Stimulated activated naive CD8-positive, alpha-beta T cell treated with anti-CD3 and anti-CD28 coated beads, Interleukin-15, amount 100 ng/mL, for 72 hours (primary cell): ENCODE measurements around the gene ZNF532.
A peak's percentile ranks its signal among the peaks of the same experiment; 100 is the strongest.

Experiments
- ATAC-seq: fragments of 150-1000 bp; cut with Tn5 transposase; 2 replicates; pipeline ENCODE4 v1.10.0; 2021; ENCODE audit warnings: mild to moderate bottlenecking, moderate library complexity
- DNase-seq, 2 donors: peaks; one replicate each; pipeline ENCODE4 v3.0.0; 2021 to 2022
- H3K27ac Mint-ChIP-seq, 2 donors: one replicate each; pipeline ENCODE4 v1.8.0; 2022; ENCODE audit warnings: mild to moderate bottlenecking in 2 of 2, mixed read lengths in 2 of 2, moderate library complexity in 2 of 2
- H3K27me3 Mint-ChIP-seq: one replicate; pipeline ENCODE4 v1.8.0; 2022; ENCODE audit warnings: mixed read lengths
- H3K4me1 Mint-ChIP-seq: one replicate; pipeline ENCODE4 v1.8.0; 2022; ENCODE audit warnings: mild to moderate bottlenecking, mixed read lengths
- H3K4me3 Mint-ChIP-seq, 2 donors: one replicate each; pipeline ENCODE4 v1.8.0; 2022; ENCODE audit warnings: mild to moderate bottlenecking in 2 of 2, mixed read lengths in 2 of 2, moderate library complexity in 1 of 2
- H3K9me3 Mint-ChIP-seq, 2 donors: one replicate each; pipeline ENCODE4 v1.8.0; 2022; ENCODE audit warnings: mixed read lengths in 2 of 2

Gene ZNF532

GRCh38 chr18:58861861-58862301 is 2.8 kb upstream of the ZNF532 start:
- ATAC-seq (no peak), DNase-seq (no peak)
- Mint-ChIP-seq H3K4me3 (no peak overlapping the region), H3K4me1 (peaks cover 5% of the 10 kb centered on the region), H3K9me3 (no peaks in the 10 kb centered on the region), H3K27ac (no peak overlapping the region), H3K27me3 (peaks cover 84% of the 10 kb centered on the region)

DNA sequence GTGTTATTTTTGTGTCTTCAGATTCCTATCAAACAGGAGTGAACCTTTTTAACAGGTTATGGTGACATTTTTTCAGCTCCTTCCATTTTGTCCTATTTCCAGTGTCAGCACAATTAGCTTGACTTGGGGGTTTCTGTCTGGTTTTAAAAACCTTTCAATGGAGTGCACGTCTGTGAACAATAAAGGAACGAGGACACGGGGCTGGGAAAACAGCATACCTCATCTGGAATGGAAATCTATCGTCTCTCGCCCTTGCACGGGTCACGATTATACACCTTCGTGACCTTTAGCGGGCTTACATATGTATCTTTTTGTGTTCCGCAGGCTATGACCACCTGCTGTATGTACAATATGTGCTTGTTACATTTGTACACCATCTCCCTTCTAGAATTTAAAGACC is 2.3 kb upstream of the ZNF532 start:
- Mint-ChIP-seq H3K27ac (peak overlapping the region in 1 of 2 donors; percentile 58), H3K4me3 (peak overlapping the region in 1 of 2 donors; percentile 67), H3K4me1 (peaks cover 5% of the 10 kb centered on the region), H3K9me3 (no peaks in the 10 kb centered on the region), H3K27me3 (peaks cover 89% of the 10 kb centered on the region)
- ATAC-seq (no peak), DNase-seq (no peak)

DNA sequence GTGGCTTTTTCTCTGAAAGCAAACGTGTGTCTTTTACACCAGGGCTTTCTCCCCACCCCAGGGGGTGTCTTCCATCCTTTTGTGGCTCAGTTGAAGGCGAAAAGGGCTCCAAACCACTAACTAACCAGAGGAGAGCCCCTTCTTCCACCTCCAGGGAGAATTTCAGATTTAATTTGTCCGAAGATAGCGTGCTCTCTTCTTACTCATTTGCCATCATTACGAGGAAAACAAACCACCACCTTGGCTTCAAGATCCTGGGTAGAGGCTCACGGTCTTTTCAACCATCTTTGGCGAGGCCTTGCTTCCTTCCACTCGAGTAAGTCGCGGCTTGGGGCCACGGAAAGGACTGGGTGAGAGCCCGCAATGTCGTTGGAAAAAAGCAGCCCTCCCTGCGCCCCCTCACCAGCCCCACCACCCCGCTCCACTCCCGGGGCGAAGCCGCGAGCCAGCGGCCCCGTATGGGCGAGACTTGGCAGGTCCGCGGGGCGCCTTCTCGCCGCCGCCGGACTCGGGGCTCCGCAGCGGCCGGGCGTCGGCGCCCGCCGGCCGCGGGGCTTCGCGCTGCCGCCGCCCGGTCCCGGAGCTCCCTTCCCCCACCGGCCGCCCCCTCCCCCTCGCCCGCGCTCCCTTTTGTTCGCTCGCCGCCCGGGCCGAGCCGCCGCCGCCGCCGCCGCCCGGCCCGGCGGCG is 1.7 kb upstream of the ZNF532 start:
- H3K27me3 Mint-ChIP-seq = peaks cover 93% of the 10 kb centered on the region
- H3K4me1 Mint-ChIP-seq = peaks cover 5% of the 10 kb centered on the region
- peak; percentile 37 for ATAC-seq
- peak overlapping the region; percentile 49 to 67 for H3K4me3 Mint-ChIP-seq
- H3K27ac Mint-ChIP-seq = peak overlapping the region in 1 of 2 donors; percentile 58
- H3K9me3 Mint-ChIP-seq = no peaks in the 10 kb centered on the region
- peak in 1 of 2 donors; percentile 22 for DNase-seq

DNA sequence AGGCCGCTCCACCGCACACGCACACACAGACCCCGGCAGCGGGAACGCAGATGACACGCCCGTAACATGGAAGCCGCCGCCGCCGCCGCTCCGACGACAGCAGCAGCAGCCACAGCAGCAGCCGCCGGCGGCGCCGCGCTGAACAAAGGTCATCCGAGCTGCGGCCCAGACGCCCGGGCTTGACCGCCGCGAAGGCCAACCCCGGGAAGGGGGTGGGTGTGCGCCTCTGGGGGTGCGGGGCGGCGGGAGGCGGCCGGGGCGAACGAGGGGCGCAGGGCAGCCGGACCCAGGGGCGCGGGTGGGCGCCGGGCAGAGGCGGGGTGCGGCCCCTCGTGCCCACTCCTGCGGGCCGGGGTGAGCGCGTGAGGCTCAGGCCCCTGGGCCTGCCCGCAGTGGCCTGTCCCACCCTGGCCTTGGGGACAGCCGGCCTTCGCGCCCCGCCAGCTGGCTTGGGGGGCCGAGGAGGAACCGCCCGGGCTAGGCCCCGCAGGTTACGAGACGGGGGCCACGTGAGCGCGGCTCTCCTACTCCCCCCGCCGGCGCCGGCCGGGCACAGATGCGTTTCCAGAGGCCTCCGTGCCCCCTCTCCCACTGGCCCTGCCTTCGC is 1.0 kb upstream of the ZNF532 start:
- Mint-ChIP-seq H3K9me3 (no peaks in the 10 kb centered on the region), H3K4me3 (peak overlapping the region; percentile 49 to 72), H3K4me1 (peaks cover 5% of the 10 kb centered on the region), H3K27ac (peak overlapping the region in 1 of 2 donors; percentile 67), H3K27me3 (peaks cover 93% of the 10 kb centered on the region)
- DNase-seq (peak; percentile 9 to 24), ATAC-seq (peak; percentile 58)

DNA sequence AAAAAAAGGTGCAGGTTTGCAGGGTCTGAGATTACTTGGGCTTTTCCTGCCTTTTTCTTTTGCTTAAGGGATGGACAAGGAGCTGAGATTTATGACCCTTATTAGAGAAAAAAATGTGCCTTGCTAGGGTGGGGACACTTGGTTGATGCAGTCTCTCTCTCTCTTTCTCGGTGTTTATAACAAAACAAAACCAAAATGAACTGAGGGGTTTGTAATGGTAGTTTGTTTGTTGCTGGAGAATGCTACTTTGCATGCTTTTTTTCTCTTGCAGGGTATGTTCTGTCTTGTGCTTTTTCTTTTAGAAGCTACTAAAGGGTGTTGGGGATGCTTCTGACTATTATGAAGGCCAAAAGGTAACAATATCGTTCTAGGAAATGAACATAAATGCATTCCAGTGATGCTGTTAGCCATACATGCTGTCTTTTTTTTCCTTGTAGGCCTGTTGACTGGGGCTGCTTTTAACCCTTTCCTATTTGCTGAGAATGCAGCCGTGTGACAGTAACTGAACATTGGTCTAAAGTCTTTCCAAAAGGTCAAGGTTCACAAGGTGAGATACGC is 435 bp downstream of the ZNF532 start:
- Mint-ChIP-seq H3K9me3 (no peaks in the 10 kb centered on the region), H3K27me3 (peaks cover 93% of the 10 kb centered on the region), H3K4me1 (peaks cover 5% of the 10 kb centered on the region), H3K27ac (no peak overlapping the region), H3K4me3 (no peak overlapping the region)
- DNase-seq (no peak), ATAC-seq (no peak)

DNA sequence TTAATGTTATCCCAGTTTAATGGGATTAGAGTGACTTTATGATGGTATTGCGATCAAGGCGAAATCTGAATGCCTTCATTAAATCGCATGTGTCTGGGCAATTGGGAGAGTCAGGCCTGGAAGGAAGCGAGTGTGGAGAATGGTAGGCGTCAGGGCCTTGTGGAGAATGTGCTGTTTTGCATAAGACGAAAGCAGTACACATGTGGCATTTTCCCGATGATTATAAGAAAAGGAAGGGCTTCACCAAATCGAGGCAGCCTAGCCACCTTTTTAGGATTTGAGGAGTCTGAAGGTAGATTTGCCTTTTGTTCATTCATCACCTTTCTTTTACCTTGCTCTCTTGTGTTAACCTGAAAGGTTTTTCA is 1.0 kb downstream of the ZNF532 start:
- ATAC-seq (no peak), DNase-seq (no peak)
- Mint-ChIP-seq H3K27me3 (peaks cover 93% of the 10 kb centered on the region), H3K27ac (no peak overlapping the region), H3K4me1 (peaks cover 5% of the 10 kb centered on the region), H3K9me3 (no peaks in the 10 kb centered on the region), H3K4me3 (no peak overlapping the region)

- no peak overlapping the region for H3K4me3 Mint-ChIP-seq
- no peak overlapping the region for H3K27ac Mint-ChIP-seq
- peaks cover 5% of the 10 kb centered on the region for H3K4me1 Mint-ChIP-seq
- peaks cover 93% of the 10 kb centered on the region for H3K27me3 Mint-ChIP-seq
- H3K9me3 Mint-ChIP-seq = no peaks in the 10 kb centered on the region
- no peak for DNase-seq
- no peak for ATAC-seq
Observed at GRCh38 chr18:58866066-58866772, 1.5 kb downstream of the ZNF532 start.

GRCh38 chr18:58866773-58867150 is 2.1 kb downstream of the ZNF532 start:
- Mint-ChIP-seq H3K9me3 (no peaks in the 10 kb centered on the region), H3K4me3 (no peak overlapping the region), H3K4me1 (peaks cover 5% of the 10 kb centered on the region), H3K27ac (no peak overlapping the region), H3K27me3 (peaks cover 93% of the 10 kb centered on the region)
- ATAC-seq (no peak), DNase-seq (no peak)

DNA sequence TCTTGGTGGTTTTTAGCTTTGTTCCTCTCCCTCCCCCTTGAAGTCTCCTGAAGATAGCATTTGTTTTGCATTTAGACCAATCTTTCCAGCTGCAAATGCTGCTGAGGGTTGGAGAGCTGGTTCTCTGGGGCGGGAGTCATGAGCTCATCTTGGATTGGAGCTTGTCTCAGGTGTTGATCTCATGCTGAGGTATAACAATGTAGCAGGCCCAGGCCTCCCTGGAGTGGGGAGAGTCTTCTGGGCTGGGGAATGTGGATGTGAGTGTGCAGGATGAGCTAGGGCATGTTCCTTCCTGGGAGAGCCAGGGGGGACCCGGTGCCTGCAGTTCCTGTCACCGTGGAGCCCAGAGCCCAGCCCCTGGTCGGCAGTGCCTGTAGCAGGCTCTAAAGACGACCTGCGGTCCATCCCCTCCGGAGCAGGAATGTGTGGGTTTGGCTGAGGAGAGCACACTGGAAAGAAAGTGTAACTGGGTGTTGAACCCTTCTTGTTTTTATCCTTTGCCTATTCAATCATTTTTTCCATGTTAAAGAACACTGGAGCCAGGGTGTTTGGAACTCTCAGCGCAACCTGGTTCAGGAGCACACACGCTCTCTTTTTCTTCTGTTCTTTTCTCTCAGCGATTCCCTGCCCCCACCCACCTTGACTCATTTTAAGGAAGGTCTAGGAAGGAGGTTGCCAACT is 2.7 kb downstream of the ZNF532 start:
- Mint-ChIP-seq H3K27me3 (peaks cover 90% of the 10 kb centered on the region), H3K9me3 (no peaks in the 10 kb centered on the region), H3K27ac (no peak overlapping the region), H3K4me3 (no peak overlapping the region), H3K4me1 (peaks cover 5% of the 10 kb centered on the region)
- ATAC-seq (no peak), DNase-seq (no peak)

GRCh38 chr18:58868440-58868839 is 3.8 kb downstream of the ZNF532 start:
- no peak overlapping the region for H3K4me3 Mint-ChIP-seq
- DNase-seq = no peak
- H3K27me3 Mint-ChIP-seq = peaks cover 91% of the 10 kb centered on the region
- no peak for ATAC-seq
- no peak overlapping the region for H3K27ac Mint-ChIP-seq
- no peaks in the 10 kb centered on the region for H3K9me3 Mint-ChIP-seq
- no peaks in the 10 kb centered on the region for H3K4me1 Mint-ChIP-seq

GRCh38 chr18:58870130-58870529 is 5.5 kb downstream of the ZNF532 start:
- Mint-ChIP-seq H3K27ac (no peak overlapping the region), H3K4me1 (no peaks in the 10 kb centered on the region), H3K4me3 (no peak overlapping the region), H3K27me3 (peaks cover 81% of the 10 kb centered on the region), H3K9me3 (no peaks in the 10 kb centered on the region)
- ATAC-seq (no peak), DNase-seq (no peak)

DNA sequence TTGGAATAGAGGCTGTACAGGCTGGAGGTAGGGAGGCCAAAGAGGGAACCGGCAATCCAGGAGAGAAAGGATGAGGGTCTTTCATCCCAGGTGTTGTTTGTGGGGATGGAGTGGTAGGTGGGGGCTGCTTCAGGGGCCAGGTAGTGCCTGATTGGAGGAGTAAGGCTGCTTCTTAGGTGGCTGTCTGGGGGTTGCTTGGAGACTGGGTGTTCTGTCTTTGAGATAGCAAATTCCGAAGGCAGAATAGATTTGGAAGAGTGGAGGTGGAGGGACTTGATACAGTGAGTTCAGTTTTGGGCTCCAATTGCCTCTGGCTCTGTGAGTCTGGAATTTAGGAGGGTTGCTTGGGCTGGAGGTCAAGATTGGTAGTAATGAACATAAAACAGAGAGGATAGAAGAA is 5.9 kb downstream of the ZNF532 start:
- H3K9me3 Mint-ChIP-seq = no peaks in the 10 kb centered on the region
- DNase-seq (no peak), ATAC-seq (no peak)
- peaks cover 76% of the 10 kb centered on the region for H3K27me3 Mint-ChIP-seq
- H3K4me1 Mint-ChIP-seq = no peaks in the 10 kb centered on the region
- no peak overlapping the region for H3K4me3 Mint-ChIP-seq
- no peak overlapping the region for H3K27ac Mint-ChIP-seq

- Mint-ChIP-seq H3K4me1 (no peaks in the 10 kb centered on the region), H3K4me3 (no peak overlapping the region), H3K27me3 (peaks cover 67% of the 10 kb centered on the region), H3K9me3 (no peaks in the 10 kb centered on the region), H3K27ac (no peak overlapping the region)
- DNase-seq (no peak), ATAC-seq (no peak)
Observed at GRCh38 chr18:58871514-58872420, 7.1 kb downstream of the ZNF532 start.

DNA sequence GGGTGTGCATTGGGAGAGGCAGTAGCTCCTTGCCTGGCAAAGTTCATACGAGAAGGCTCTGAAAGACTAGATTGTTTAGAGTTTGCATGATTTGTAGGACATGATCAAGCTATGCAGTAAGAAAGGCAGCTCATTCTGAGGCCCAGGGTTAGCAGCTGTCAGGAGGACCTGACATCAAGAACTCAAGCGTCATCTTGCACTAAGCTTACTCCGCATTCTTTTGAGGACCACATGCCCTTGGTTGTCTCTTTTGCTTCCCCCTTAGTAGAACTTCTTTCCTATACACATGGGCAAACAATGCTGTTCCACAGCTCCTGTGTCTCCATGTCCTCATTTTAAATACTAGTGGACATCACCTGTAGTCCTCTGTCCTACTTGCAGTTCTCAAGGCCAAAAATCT is 14.0 kb downstream of the ZNF532 start:
- Mint-ChIP-seq H3K27me3 (peaks cover 31% of the 10 kb centered on the region), H3K4me3 (no peak overlapping the region), H3K9me3 (no peaks in the 10 kb centered on the region), H3K27ac (no peak overlapping the region), H3K4me1 (no peaks in the 10 kb centered on the region)
- ATAC-seq = no peak
- DNase-seq = no peak

- DNase-seq (no peak), ATAC-seq (no peak)
- Mint-ChIP-seq H3K27me3 (peaks cover 33% of the 10 kb centered on the region), H3K27ac (no peak overlapping the region), H3K4me3 (no peak overlapping the region), H3K9me3 (no peaks in the 10 kb centered on the region), H3K4me1 (no peaks in the 10 kb centered on the region)
Observed at GRCh38 chr18:58881477-58881876, 16.8 kb downstream of the ZNF532 start.
